Caco-2 (cell line): ENCODE data around the gene CCDC14. TPM values are rescaled to one million over a fixed set of nuclear protein-coding genes. Genes with fewer than 3 reads are reported as not detected.

Source experiments
- BruUV-seq: library from RNA; stranded (reverse); fragments of 400-500 nt; replicated peaks from 2 replicates; lab custom pipeline; 2021; lab: Mats Ljungman, UMichigan
- CTCF ChIA-PET: fragments of 300-600 bp; sonication (Branson Sonifier 250); formaldehyde crosslinking; loops from one replicate; lab custom pipeline; 2022; ENCODE audit warnings: antibody characterized with exemption; lab: Charles Lee
- POLR2A ChIA-PET: fragments of 300-600 bp; sonication (Branson Sonifier 250); formaldehyde crosslinking; loops from one replicate; lab custom pipeline; 2022; ENCODE audit warnings: antibody characterized with exemption; lab: Charles Lee
- DNase-seq, 2 experiments: peaks; one replicate each; pipeline versions ENCODE4 v3.0.0 to v3.0.0-alpha.2; 2020 to 2022
- H3K27me3 ChIP-seq: replicated peaks from 2 replicates; pipeline ENCODE4 v1.6.0; 2011; ENCODE audit warnings: low read length; ENCODE audit not compliant: control insufficient read depth, insufficient read depth
- H3K36me3 ChIP-seq: 2 replicates; pipeline ENCODE4 v1.5.1; 2011; ENCODE audit warnings: low read length; ENCODE audit not compliant: control insufficient read depth, insufficient read depth
- H3K4me1 ChIP-seq: fragments of 250-450 bp; sonication (Bioruptor Pico); 2 replicates; pipeline ENCODE4 v1.5.1; 2020; ENCODE audit warnings: mild to moderate bottlenecking
- H3K4me3 ChIP-seq: 2 replicates; pipeline ENCODE4 v1.5.1; 2011; ENCODE audit warnings: low read depth, mild to moderate bottlenecking, control low read depth, low read length
- H3K9me3 ChIP-seq: fragments of 250-450 bp; sonication (Bioruptor Pico); 2 replicates; pipeline ENCODE4 v1.5.1; 2020; ENCODE audit warnings: mild to moderate bottlenecking, moderate library complexity
- H3K27ac Mint-ChIP-seq: one replicate; pipeline ENCODE4 v1.8.0; 2022; ENCODE audit warnings: mixed read lengths; ENCODE audit not compliant: unreplicated experiment
- H3K27me3 Mint-ChIP-seq: one replicate; pipeline ENCODE4 v1.8.0; 2022; ENCODE audit warnings: mixed read lengths; ENCODE audit not compliant: insufficient read depth, unreplicated experiment
- H3K36me3 Mint-ChIP-seq: one replicate; pipeline ENCODE4 v1.8.0; 2022; ENCODE audit warnings: mild to moderate bottlenecking, mixed read lengths; ENCODE audit not compliant: insufficient read depth, unreplicated experiment
- H3K4me1 Mint-ChIP-seq: one replicate; pipeline ENCODE4 v1.8.0; 2022; ENCODE audit warnings: low read depth, mixed read lengths; ENCODE audit not compliant: unreplicated experiment
- H3K4me3 Mint-ChIP-seq: one replicate; pipeline ENCODE4 v1.8.0; 2022; ENCODE audit warnings: mild to moderate bottlenecking, moderate library complexity, mixed read lengths; ENCODE audit not compliant: unreplicated experiment
- H3K9me3 Mint-ChIP-seq: one replicate; pipeline ENCODE4 v1.8.0; 2022; ENCODE audit warnings: mixed read lengths; ENCODE audit not compliant: unreplicated experiment
- CTCF ChIP-seq, 2 experiments: fragments of 200-600 bp in 1 of 2; IDR thresholded peaks; 1 replicate in 1 of 2; 2 replicates in 1 of 2; pipeline versions ENCODE4 v1.5.1 to v1.8.0; 2011 to 2022; ENCODE audit warnings: antibody characterized with exemption in 1 of 2, control low read depth in 1 of 2, inconsistent platforms in 1 of 2, low read depth in 1 of 2, low read length in 1 of 2, mild to moderate bottlenecking in 1 of 2, moderate library complexity in 1 of 2; ENCODE audit not compliant: insufficient read depth in 1 of 2, severe bottlenecking in 1 of 2, unreplicated experiment in 1 of 2
- intact Hi-C: fragments of 100-400 bp; cut with micrococcal nuclease; formaldehyde crosslinking; loops from one replicate; pipeline ENCODE4 v1.10.0; 2022; ENCODE audit not compliant: unreplicated experiment
- total RNA-seq: library from RNA; stranded (reverse); gene quantifications from 2 replicates; pipeline ENCODE4 v1.2.3, GENCODE V29; 2022

The CCDC14 gene
- total RNA-seq, 1 experiment from 2014 or later, result 43.5 TPM

GRCh38 chr3:123951522-123952447 is 9.2 kb downstream of the CCDC14 start:
- intact Hi-C loops, result no loop called here
- peaks cover 2% of the 10 kb centered on the region; the same call in 1 of the 2 replicates for H3K36me3 ChIP-seq
- ChIA-PET CTCF (no interaction called here), POLR2A (no interaction called here)
- H3K4me3 Mint-ChIP-seq, result no peak overlapping the region
- no peaks in the 10 kb centered on the region for H3K4me1 ChIP-seq
- H3K27ac Mint-ChIP-seq, result no peak overlapping the region
- no peaks in the 10 kb centered on the region for H3K4me1 Mint-ChIP-seq
- no peak for DNase-seq
- no peaks in the 10 kb centered on the region for H3K27me3 ChIP-seq
- H3K9me3 ChIP-seq, result no peaks in the 10 kb centered on the region
- no peak for TF ChIP-seq CTCF (IDR thresholded peaks at IDR 0.05; ENCODE audit: insufficient read depth in 1 of 2, low read depth in 1 of 2, low read length in 1 of 2, severe bottlenecking in 1 of 2, unreplicated experiment in 1 of 2)
- no TSS peak for BruUV-seq
- H3K4me3 ChIP-seq, result no peak overlapping the region
- no peaks in the 10 kb centered on the region for H3K27me3 Mint-ChIP-seq
- H3K9me3 Mint-ChIP-seq, result no peaks in the 10 kb centered on the region
- H3K36me3 Mint-ChIP-seq, result peaks cover 19% of the 10 kb centered on the region

GRCh38 chr3:123949641-123950040 is 11.4 kb downstream of the CCDC14 start:
- H3K36me3 ChIP-seq, result peaks cover 2% of the 10 kb centered on the region; the same call in 1 of the 2 replicates
- peaks cover 22% of the 10 kb centered on the region for H3K36me3 Mint-ChIP-seq
- H3K4me3 ChIP-seq, result no peak overlapping the region
- no peak overlapping the region for H3K4me3 Mint-ChIP-seq
- H3K27me3 Mint-ChIP-seq, result no peaks in the 10 kb centered on the region
- ChIA-PET CTCF (no interaction called here), POLR2A (no interaction called here)
- H3K9me3 ChIP-seq, result no peaks in the 10 kb centered on the region
- no TSS peak for BruUV-seq
- no peaks in the 10 kb centered on the region for H3K9me3 Mint-ChIP-seq
- no peaks in the 10 kb centered on the region for H3K4me1 Mint-ChIP-seq
- TF ChIP-seq CTCF (IDR thresholded peaks at IDR 0.05; ENCODE audit: insufficient read depth in 1 of 2, low read depth in 1 of 2, low read length in 1 of 2, severe bottlenecking in 1 of 2, unreplicated experiment in 1 of 2), result no peak
- no peaks in the 10 kb centered on the region for H3K4me1 ChIP-seq
- H3K27ac Mint-ChIP-seq, result no peak overlapping the region
- intact Hi-C loops, result no loop called here
- no peak for DNase-seq
- H3K27me3 ChIP-seq, result no peaks in the 10 kb centered on the region

GRCh38 chr3:123948449-123948848 is 12.6 kb downstream of the CCDC14 start:
- no peak overlapping the region for H3K4me3 ChIP-seq
- H3K4me1 ChIP-seq, result no peaks in the 10 kb centered on the region
- BruUV-seq, result no TSS peak
- H3K36me3 ChIP-seq, result no peaks in the 10 kb centered on the region
- ChIA-PET POLR2A (no interaction called here), CTCF (no interaction called here)
- H3K9me3 Mint-ChIP-seq, result no peaks in the 10 kb centered on the region
- no peaks in the 10 kb centered on the region for H3K27me3 ChIP-seq
- intact Hi-C loops, result no loop called here
- no peak overlapping the region for H3K4me3 Mint-ChIP-seq
- peaks cover 27% of the 10 kb centered on the region for H3K36me3 Mint-ChIP-seq
- H3K27me3 Mint-ChIP-seq, result no peaks in the 10 kb centered on the region
- no peaks in the 10 kb centered on the region for H3K9me3 ChIP-seq
- H3K27ac Mint-ChIP-seq, result no peak overlapping the region
- no peak for TF ChIP-seq CTCF (IDR thresholded peaks at IDR 0.05; ENCODE audit: insufficient read depth in 1 of 2, low read depth in 1 of 2, low read length in 1 of 2, severe bottlenecking in 1 of 2, unreplicated experiment in 1 of 2)
- DNase-seq, result no peak
- H3K4me1 Mint-ChIP-seq, result no peaks in the 10 kb centered on the region
